Tracheal epithelial cell (primary cell): ENCODE data around the gene EIF4H. TPM values are rescaled to one million over a fixed set of nuclear protein-coding genes. Genes with fewer than 3 reads are reported as not detected.

Source experiments
- total RNA-seq: library from RNA; depleted of rRNA; stranded (reverse); fragments of >200 nt; gene quantifications from 2 replicates; pipeline ENCODE4 v1.2.1, GENCODE V29; 2014

The EIF4H gene
- total RNA-seq, result 279 and 290 TPM in 2 replicates

GRCh38 chr7:74173866-74174605, at the start of gene EIF4H:
Gene EIF4H, plus strand, starts transcription at chr7:74174356. Its CDS starts 28 bp downstream, at chr7:74174384.

Other genes starting within 250 kb of the EIF4H start
- gene ELN, start 146.2 kb upstream of the EIF4H start, total RNA-seq, result not detected in 2 replicates
- 11.9 and 27.0 TPM in 2 replicates for gene LIMK1, start 90.6 kb upstream of the EIF4H start, total RNA-seq
- gene LAT2, start 35.6 kb downstream of the EIF4H start, total RNA-seq, result 0.24 TPM in 1 of 2 replicates, not detected in the other
- 11.1 and 19.0 TPM in 2 replicates for gene RFC2, start 80.0 kb downstream of the EIF4H start, total RNA-seq
- gene CLIP2, start 115.1 kb downstream of the EIF4H start, total RNA-seq, result 12.6 and 27.7 TPM in 2 replicates